ENCODE data around the gene ENSA. TPM values are rescaled to one million over a fixed set of nuclear protein-coding genes. Genes with fewer than 3 reads are reported as not detected.
"Not testable (repeated sequence)": the region's sequence is repeated elsewhere in the genome, so short reads cannot be mapped to it uniquely, and the experiment has no call there.

ENSA gene
- total RNA-seq, 1 experiment from 2014 or later = 194 TPM

DNA sequence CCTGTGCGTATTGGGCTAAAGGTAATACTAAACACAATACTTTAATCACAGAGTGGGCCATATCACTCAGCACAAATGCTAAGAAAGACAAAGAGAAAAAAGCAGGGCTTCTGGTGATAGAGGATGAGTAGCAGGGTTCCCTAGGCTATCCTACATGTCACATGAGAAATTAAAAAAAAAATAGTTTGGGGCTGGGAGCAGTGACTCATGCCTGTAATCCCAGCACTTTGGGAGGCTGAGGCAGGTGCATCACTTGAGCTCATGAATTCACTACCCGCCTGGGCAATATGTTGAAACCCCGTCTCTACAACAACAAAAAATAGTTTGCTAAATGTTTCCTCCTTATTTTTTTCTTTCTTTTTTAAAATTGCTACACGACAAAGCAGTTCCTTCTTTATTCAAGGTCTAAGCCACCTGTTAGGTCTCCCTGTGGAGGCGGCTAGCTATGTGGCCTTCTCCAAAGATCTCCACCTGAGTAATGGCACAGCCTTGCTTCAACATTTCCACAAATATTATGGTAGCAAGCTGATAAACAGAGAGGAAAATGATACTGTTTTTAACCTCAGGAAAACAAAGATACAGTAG lies 1.5 kb downstream of the ENSA start:
- peaks cover 5% of the 10 kb centered on the region for H3F3A ChIP-seq (ENCODE audit: low read length, unreplicated experiment)
- no peak overlapping the region for H3K27ac ChIP-seq (ENCODE audit: low read length)
- 0 out of 2 replicates have a peak, but pooled peaks cover 3% of the 10 kb centered on the region for H4K20me1 ChIP-seq (ENCODE audit: low read length)
- no TSS peak for BruUV-seq (replicated peaks)
- H3K79me2 ChIP-seq (ENCODE audit: low read length) = peaks cover 46% of the 10 kb centered on the region
- no peaks in the 10 kb centered on the region for H3K27me3 ChIP-seq (ENCODE audit: low read length)
- intact Hi-C loops (cut with micrococcal nuclease) = loop anchor here (2.0 to 10.0 kb wide), 4 partner anchors 39 to 377 kb away; partner anchors contain the start of genes GOLPH3L, MINDY1 and PRUNE1
- peak overlapping the region; percentile 92 for H3K4me2 ChIP-seq (ENCODE audit: low read length)
- no peaks in the 10 kb centered on the region for H3K9me2 ChIP-seq (replicated peaks; ENCODE audit: low read length)
- peaks cover 46% of the 10 kb centered on the region for H3K4me1 ChIP-seq (ENCODE audit: insufficient read depth, low read length)
- TF ChIP-seq EZH2phosphoT487 (IDR thresholded peaks at IDR 0.05; ENCODE audit: borderline replicate concordance, low read length) = no peak
- TF ChIP-seq, protein P1, sequence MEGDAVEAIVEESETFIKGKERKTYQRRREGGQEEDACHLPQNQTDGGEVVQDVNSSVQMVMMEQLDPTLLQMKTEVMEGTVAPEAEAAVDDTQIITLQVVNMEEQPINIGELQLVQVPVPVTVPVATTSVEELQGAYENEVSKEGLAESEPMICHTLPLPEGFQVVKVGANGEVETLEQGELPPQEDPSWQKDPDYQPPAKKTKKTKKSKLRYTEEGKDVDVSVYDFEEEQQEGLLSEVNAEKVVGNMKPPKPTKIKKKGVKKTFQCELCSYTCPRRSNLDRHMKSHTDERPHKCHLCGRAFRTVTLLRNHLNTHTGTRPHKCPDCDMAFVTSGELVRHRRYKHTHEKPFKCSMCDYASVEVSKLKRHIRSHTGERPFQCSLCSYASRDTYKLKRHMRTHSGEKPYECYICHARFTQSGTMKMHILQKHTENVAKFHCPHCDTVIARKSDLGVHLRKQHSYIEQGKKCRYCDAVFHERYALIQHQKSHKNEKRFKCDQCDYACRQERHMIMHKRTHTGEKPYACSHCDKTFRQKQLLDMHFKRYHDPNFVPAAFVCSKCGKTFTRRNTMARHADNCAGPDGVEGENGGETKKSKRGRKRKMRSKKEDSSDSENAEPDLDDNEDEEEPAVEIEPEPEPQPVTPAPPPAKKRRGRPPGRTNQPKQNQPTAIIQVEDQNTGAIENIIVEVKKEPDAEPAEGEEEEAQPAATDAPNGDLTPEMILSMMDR (conservative IDR thresholded peaks at IDR 0.05; ENCODE audit: low read depth, low read length) = no peak
- no peak for TF ChIP-seq EZH2 (IDR thresholded peaks at IDR 0.05; ENCODE audit: low read length, unreplicated experiment)
- POLR2A ChIA-PET (ENCODE audit: unreplicated experiment) = interaction anchor here (0.6 to 2.0 kb wide), 5 partner anchors 38 to 329 kb away, joined by 4 to 15 read pairs (median 9); partner anchors contain the start of genes GOLPH3L and MCL1
- peak; percentile 30 for DNase-seq
- no peaks in the 10 kb centered on the region for H3K9me3 ChIP-seq (ENCODE audit: low read length)
- H2AFZ ChIP-seq (ENCODE audit: low read length) = no peak overlapping the region
- H3K4me3 ChIP-seq (ENCODE audit: low read length) = peak overlapping the region; percentile 79
- peaks cover 37% of the 10 kb centered on the region for H3K36me3 ChIP-seq (ENCODE audit: low read depth, low read length)
- CTCF ChIA-PET = interaction anchor here (0.5 kb wide), 1 partner anchor 355 kb away, joined by 4 read pairs; no protein-coding TSS in a partner anchor
- no peak for ATAC-seq
- H3K9ac ChIP-seq (ENCODE audit: low read length) = peak overlapping the region; percentile 92

DNA sequence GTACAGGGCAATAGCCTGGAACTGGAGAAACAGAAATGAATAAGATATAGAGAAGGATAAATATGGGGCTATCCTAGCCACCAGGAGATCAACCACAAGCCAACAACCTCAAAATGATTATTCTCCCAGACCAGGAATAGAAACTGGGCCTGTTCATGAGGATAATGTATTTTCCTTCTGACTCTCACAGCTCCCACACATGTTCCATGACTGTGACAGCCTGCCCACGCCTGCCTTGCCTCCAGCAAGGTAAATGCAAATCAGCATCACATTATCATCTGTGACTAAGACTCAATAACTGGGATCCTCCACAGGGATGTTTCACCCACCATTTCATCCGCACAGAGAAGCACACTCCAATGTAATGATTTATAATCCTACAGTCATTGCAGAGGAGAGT lies 3.3 kb downstream of the ENSA start:
- H4K20me1 ChIP-seq (ENCODE audit: low read length) = 0 out of 2 replicates have a peak, but pooled peaks cover 3% of the 10 kb centered on the region
- no peak overlapping the region for H3K4me3 ChIP-seq (ENCODE audit: low read length)
- peaks cover 59% of the 10 kb centered on the region for H3K4me1 ChIP-seq (ENCODE audit: insufficient read depth, low read length)
- peaks cover 57% of the 10 kb centered on the region for H3K79me2 ChIP-seq (ENCODE audit: low read length)
- no peak for ATAC-seq
- no peaks in the 10 kb centered on the region for H3K9me2 ChIP-seq (replicated peaks; ENCODE audit: low read length)
- POLR2A ChIA-PET (ENCODE audit: unreplicated experiment) = interaction anchor here (0.6 kb wide), 1 partner anchor 1183 kb away, joined by 3 read pairs; no protein-coding TSS in a partner anchor
- H3K27me3 ChIP-seq (ENCODE audit: low read length) = no peaks in the 10 kb centered on the region
- peak overlapping the region; percentile 3; the same call in 1 of the 2 replicates for H3K27ac ChIP-seq (ENCODE audit: low read length)
- BruUV-seq (replicated peaks) = no TSS peak
- TF ChIP-seq, protein P1 (conservative IDR thresholded peaks at IDR 0.05; ENCODE audit: low read depth, low read length) = no peak
- no peak for TF ChIP-seq EZH2phosphoT487 (IDR thresholded peaks at IDR 0.05; ENCODE audit: borderline replicate concordance, low read length)
- TF ChIP-seq EZH2 (IDR thresholded peaks at IDR 0.05; ENCODE audit: low read length, unreplicated experiment) = no peak
- H3K9ac ChIP-seq (ENCODE audit: low read length) = no peak overlapping the region
- DNase-seq = no peak
- peaks cover 5% of the 10 kb centered on the region for H3F3A ChIP-seq (ENCODE audit: low read length, unreplicated experiment)
- H3K9me3 ChIP-seq (ENCODE audit: low read length) = no peaks in the 10 kb centered on the region
- H3K36me3 ChIP-seq (ENCODE audit: low read depth, low read length) = peaks cover 52% of the 10 kb centered on the region
- no peak overlapping the region for H3K4me2 ChIP-seq (ENCODE audit: low read length)
- H2AFZ ChIP-seq (ENCODE audit: low read length) = no peak overlapping the region
- intact Hi-C loops (cut with micrococcal nuclease) = loop anchor here (5.0 to 10.0 kb wide), 2 partner anchors 41 to 379 kb away; partner anchors contain the start of genes MINDY1 and PRUNE1
- CTCF ChIA-PET = no interaction called here

DNA sequence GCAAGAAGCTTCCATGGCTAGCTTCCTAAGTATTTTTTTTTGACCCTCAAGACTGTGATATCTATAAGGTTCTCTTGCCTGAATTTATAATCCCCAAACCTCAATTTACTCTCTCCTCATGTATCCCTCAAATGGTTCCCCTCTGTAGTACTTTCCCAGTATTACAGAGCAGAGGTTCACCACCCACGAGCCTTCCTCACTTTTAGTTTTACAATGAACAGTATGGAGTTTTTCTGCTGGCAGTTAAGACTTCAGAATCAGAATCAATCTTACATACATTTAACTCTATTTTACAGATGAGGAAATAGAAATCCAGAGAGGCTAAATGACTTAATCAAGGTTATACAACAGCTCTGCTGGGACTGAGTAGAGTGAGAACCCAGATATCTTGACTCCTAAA lies 4.9 kb downstream of the ENSA start:
- H3F3A ChIP-seq (ENCODE audit: low read length, unreplicated experiment); H2AFZ ChIP-seq (ENCODE audit: low read length); DNase-seq; H3K27me3 ChIP-seq (ENCODE audit: low read length); CTCF ChIA-PET; H3K9me2 ChIP-seq (replicated peaks; ENCODE audit: low read length); BruUV-seq (replicated peaks); H3K9me3 ChIP-seq (ENCODE audit: low read length); H3K4me3 ChIP-seq (ENCODE audit: low read length); ATAC-seq; H4K20me1 ChIP-seq (ENCODE audit: low read length): not testable (repeated sequence)
- POLR2A ChIA-PET (ENCODE audit: unreplicated experiment) = interaction anchor here (0.6 to 1.4 kb wide), 3 partner anchors 52 to 63 kb away, joined by 4 to 10 read pairs (median 5); no protein-coding TSS in a partner anchor
- Histone ChIP-seq H3K9ac (ENCODE audit: low read length) (peak overlapping the region; percentile 59), H3K27ac (ENCODE audit: low read length) (peak overlapping the region; percentile 93), H3K79me2 (ENCODE audit: low read length) (peaks cover 53% of the 10 kb centered on the region), H3K36me3 (ENCODE audit: low read depth, low read length) (peaks cover 66% of the 10 kb centered on the region), H3K4me2 (ENCODE audit: low read length) (peak overlapping the region; percentile 54), H3K4me1 (ENCODE audit: insufficient read depth, low read length) (peaks cover 64% of the 10 kb centered on the region)
- intact Hi-C loops (cut with micrococcal nuclease) = loop anchor here (5.0 to 10.0 kb wide), 3 partner anchors 303 to 380 kb away; partner anchors contain the start of genes MINDY1, PRUNE1 and SETDB1

DNA sequence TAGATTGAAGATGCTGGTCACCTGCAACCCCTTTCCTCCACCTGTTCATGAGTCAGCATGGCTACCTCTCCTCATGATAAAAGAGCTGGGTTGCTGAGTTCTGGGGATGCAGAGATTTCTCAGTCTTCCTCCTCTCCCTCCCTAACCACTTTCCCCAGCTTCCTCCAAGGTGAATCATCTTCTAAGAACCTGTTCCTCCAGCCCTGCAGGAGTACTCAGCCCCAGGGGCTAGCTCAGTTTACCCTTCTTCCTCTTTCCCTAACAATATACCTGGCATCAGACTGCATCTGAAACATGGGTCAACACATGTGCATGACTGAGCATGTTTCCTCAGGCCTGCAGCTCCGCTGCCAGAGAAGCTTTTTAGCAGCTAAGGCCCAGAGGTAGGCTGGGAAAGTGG lies 5.3 kb downstream of the ENSA start:
- H3K27me3 ChIP-seq (ENCODE audit: low read length); H3F3A ChIP-seq (ENCODE audit: low read length, unreplicated experiment); H3K9me3 ChIP-seq (ENCODE audit: low read length); CTCF ChIA-PET; H3K4me3 ChIP-seq (ENCODE audit: low read length); BruUV-seq (replicated peaks); H3K9me2 ChIP-seq (replicated peaks; ENCODE audit: low read length); H2AFZ ChIP-seq (ENCODE audit: low read length); H4K20me1 ChIP-seq (ENCODE audit: low read length): not testable (repeated sequence)
- Histone ChIP-seq H3K27ac (ENCODE audit: low read length) (peak overlapping the region; percentile 93), H3K36me3 (ENCODE audit: low read depth, low read length) (peaks cover 70% of the 10 kb centered on the region), H3K79me2 (ENCODE audit: low read length) (peaks cover 57% of the 10 kb centered on the region), H3K9ac (ENCODE audit: low read length) (peak overlapping the region; percentile 59), H3K4me1 (ENCODE audit: insufficient read depth, low read length) (peaks cover 64% of the 10 kb centered on the region), H3K4me2 (ENCODE audit: low read length) (peak overlapping the region; percentile 81)
- POLR2A ChIA-PET (ENCODE audit: unreplicated experiment) = interaction anchor here (0.6 to 1.4 kb wide), 4 partner anchors 52 to 260 kb away, joined by 3 to 10 read pairs (median 4); partner anchors contain the start of gene RPRD2
- intact Hi-C loops (cut with micrococcal nuclease) = loop anchor here (5.0 to 10.0 kb wide), 3 partner anchors 303 to 381 kb away; partner anchors contain the start of genes MINDY1, PRUNE1 and SETDB1
- DNase-seq (peak; percentile 97), ATAC-seq (peak; percentile 23)
